ENCODE measurements around the gene ALCAM.
"Not testable (repeated sequence)": the region's sequence is repeated elsewhere in the genome, so short reads cannot be mapped to it uniquely, and the experiment has no call there.

The ALCAM gene

DNA sequence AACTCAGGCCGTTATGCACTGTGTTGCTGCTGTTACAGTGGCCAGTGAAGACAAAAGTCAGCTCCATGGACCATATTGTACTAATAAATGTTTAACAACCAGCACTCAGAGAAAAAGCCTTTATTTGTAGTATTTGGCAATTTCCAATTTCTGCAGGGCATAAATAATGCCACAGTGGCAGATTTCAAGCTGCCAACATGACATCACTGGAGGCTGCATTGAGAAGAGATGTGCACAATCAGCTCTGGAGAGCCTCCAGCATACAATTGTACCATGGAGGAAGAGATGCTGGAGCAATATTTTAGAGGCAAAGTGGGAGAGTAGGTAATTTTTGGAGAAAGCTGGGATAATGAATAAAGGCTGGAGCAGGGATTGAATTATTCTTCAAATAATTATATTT lies 9.7 kb upstream of the ALCAM start:
- DNase-seq = no peak

GRCh38 chr3:105359098-105359762 lies 7.5 kb upstream of the ALCAM start:
- no peak for DNase-seq

DNA sequence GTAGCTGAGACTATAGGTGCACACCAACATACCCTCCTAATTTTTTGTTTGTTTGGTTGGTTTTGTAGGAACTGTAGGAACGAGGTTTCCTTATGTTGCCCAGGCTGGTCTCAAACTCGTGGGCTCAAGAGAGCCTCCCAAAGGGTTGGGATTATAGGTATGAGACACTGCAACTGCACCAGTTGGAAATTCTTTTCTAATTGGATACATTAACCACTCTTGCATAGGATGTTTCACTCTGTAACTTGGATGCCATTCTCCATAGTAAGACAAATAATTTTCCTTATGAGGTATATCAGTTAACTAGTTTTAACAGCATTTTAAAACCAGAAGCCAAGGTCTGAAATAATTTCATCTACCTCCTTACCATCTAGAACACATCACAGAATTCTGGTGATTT lies 6.7 kb upstream of the ALCAM start:
- no peak for DNase-seq

DNA sequence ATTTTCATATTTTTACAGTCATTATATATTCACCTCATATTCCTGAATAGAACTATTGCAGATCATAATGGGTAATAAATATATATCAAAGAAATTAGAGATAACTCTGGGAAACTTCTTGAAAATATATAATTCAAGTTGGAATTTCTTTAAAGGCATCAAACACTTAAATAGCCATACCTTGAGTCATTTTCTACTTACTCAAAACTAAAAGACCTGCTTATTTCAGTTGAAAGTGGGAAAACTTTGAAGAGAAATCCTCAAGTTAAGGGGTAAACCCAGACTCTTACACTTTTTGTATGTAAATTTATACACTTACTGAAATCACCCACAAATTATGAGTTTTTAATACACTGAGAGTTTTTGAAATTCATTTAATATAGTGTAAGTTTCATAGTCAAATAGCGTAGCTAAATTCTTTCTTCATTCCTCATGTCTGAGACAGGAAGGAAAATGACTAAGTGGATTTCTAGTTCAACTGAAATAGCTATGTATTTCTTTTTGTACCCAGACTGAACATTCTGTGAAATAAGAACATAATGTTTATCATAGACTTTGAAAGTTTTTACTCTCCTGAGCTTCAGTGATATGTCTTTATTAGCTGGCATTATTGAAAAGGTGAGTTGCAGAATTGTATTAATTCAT lies 4.6 kb upstream of the ALCAM start:
- DNase-seq = no peak

GRCh38 chr3:105364128-105364527 lies 2.6 kb upstream of the ALCAM start:
- DNase-seq = no peak

DNA sequence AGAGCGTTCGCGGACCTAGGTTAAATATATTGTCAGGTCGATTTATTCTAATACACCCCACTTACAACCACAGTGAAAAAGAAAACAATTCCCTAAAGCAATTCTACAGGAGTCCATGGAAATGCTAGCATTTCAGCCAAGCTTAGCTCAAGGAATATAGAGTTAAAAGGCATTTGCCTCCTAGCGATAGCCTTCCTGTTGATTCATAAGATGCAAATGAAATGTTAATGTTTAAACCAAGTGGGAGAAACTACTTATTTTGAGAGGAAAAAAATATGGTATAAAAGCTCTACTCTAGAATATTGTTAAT lies 1.7 kb upstream of the ALCAM start:
- DNase-seq = no peak

DNA sequence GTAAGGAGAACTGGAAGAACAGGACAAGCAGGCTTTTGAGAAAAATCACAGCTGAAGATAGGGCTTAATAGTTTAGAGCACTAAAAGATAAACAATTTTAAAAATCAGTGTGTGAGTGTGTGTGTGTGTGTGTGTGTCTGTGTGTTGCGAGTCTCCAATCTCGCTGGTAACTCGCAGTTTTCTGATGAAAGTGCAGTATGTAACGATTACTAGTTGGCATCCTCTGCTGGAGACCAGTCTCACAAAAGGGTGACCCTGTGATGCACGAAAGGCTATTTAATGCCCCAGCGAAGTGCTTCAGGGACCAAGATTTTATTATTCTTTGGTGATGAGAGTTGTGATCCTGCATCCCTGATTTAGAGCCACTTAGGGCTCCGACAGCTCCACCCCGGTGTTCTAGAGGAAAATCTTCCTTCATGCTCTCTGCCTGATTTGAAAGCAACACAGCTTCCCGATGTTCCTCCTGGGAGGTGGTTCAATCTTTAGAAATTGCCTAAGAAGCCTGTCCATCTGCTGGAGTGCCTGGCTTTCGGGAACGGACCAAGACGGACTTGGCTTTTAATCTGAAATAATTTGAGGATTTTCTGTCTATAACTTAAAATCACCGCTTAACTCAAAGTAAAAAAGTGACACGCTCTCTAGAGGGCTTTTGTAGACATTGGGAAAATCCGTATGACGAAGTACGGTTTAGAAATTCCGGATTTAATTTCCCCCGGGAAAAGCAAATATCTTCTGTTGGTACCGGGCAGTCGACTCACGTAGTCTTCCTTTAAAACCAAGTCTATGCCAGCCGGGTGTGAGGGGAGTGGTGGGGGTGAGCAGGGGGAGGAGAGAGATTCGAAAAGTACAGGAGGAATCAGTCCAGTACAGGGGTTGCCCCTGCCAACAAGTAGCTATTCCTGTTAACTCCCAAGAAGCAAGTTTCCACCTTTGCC lies 1.1 kb upstream of the ALCAM start:
- DNase-seq = no peak

DNA sequence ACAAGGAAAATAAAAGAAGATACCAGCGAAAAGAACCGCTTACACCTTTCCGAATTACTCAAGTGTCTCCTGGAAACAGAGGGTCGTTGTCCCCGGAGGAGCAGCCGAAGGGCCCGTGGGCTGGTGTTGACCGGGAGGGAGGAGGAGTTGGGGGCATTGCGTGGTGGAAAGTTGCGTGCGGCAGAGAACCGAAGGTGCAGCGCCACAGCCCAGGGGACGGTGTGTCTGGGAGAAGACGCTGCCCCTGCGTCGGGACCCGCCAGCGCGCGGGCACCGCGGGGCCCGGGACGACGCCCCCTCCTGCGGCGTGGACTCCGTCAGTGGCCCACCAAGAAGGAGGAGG lies 325 bp downstream of the ALCAM start:
- peak; percentile 36 to 50 for DNase-seq

GRCh38 chr3:105367406-105368213 lies 901 bp downstream of the ALCAM start:
- peak; percentile 85 to 91 for DNase-seq

DNA sequence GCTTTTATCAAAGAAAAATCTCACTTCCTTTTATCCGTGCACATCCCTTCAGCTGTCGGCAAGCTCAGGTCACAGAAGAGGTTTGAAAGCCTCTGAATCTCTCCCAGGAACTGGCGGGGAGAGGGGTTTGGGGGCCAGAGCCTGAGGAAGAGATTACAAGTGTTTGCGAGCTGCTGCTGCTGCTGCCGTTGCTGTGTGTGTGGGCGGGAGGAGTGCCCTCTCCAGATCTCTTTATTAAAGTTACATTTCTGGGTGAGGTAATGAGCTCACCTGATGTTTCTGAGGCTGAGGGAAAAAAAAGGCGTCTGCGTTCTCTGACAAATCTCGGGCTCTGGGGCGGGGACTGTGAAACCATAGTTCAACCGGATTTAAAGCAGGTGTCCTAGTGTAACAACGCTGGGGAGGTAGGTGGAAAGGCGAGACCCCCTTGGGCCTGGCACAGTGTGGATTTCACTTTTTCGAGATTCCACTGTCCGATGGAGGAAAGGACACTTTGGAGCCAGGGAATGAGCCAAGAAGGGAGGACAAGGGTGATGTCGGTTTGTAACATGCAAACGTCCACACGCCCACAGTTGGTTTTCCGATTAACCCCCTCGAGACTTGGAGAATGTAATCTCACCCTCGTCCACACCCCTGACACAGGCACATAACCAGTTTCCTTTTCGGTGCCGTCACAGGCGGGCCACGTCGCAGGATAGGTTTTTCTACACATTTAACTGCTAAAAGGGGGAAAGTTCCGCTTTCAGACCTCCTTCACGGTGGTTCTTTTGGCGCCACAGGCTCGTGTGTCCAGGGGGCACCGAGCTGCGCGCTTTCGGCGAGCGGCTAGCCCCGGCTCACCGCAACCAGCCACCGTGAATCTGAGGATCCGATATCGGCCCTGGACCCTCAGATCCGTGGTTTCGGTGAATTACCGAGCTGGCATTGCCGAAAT lies 2.1 kb downstream of the ALCAM start:
- peak; percentile 72 to 80 for DNase-seq

- DNase-seq = peak; percentile 27 to 36
Observed at GRCh38 chr3:105369500-105370371, 3.0 kb downstream of the ALCAM start.

DNA sequence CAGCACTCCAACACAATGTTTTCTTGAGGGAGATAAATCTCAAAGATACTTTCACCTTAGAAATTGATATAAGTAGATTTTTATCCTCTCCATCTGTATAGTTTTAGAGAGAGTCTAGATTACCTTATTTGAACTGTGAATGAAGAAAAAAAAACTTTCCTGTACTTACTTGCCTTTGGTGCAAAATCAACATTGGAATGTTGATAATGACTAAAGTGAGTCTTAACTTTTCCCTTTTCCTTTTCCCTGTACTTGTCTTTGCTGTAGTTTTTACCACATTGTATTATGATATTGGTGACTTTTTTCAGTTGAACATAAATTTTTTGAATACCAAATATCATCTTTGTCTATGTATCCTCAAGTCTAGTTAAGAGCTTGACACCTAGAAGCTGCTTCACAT lies 6.7 kb downstream of the ALCAM start:
- no peak for DNase-seq

- DNase-seq = no peak
Observed at GRCh38 chr3:105375750-105376511, 9.2 kb downstream of the ALCAM start.

DNA sequence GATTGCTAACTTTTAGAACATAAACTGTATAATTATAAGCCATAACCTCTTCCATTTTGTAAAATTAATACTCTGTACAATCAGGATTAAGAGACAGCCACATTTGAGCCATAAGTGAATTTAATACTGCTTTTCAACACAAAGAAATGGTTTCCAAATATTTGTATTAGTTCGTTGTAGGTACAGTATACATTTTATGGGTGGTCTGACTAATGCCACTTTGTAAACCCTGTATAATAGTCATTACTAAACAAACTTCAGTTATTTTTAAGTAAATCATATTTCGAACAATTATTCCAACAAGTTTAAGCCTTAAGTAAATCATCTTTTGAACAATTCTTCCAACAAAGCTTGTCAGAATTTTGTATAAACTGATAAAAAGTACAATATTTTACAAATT lies 11.0 kb downstream of the ALCAM start:
- DNase-seq = no peak

- DNase-seq = no peak
Observed at GRCh38 chr3:105385179-105385578, 18.5 kb downstream of the ALCAM start.

- no peak for DNase-seq
Observed at GRCh38 chr3:105385819-105386508, 19.3 kb downstream of the ALCAM start.

GRCh38 chr3:105387122-105387751 lies 20.5 kb downstream of the ALCAM start:
- no peak for DNase-seq

- DNase-seq = no peak
Observed at GRCh38 chr3:105388176-105388575, 21.5 kb downstream of the ALCAM start.

DNA sequence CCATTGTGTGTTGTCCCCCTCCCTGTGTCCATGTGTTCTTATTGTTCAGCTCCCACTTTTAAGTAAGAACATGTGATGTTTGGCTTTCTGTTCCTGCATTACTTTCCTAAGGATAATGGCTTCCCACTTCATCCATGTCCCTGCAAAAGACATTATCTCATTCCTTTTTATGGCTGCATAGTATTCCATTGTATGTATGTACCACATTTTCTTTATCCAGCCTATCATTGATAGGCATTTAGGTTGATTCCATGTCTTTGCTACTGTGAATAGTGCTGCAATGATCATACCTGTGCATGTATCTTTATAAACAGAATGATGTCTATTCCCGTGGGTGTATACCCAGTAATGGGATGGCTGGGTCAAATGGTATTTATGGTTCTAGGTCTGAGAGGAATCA lies 23.1 kb downstream of the ALCAM start:
- DNase-seq = not testable (repeated sequence)
